Brain microvascular endothelial cell (primary cell): ENCODE results near the gene AIPL1.

ENCODE experiments used
- DNase-seq: peaks from one replicate; pipeline ENCODE4 v3.0.0-alpha.2; 2020
- H3K27ac ChIP-seq: fragments of 250-450 bp; sonication (Bioruptor Pico); 2 replicates; pipeline ENCODE4 v1.5.1; 2020; ENCODE audit warnings: mild to moderate bottlenecking, moderate library complexity
- H3K27me3 ChIP-seq: fragments of 250-450 bp; sonication (Bioruptor Pico); replicated peaks from 2 replicates; pipeline ENCODE4 v1.5.1; 2020; ENCODE audit warnings: mild to moderate bottlenecking
- H3K36me3 ChIP-seq: fragments of 250-450 bp; sonication (Bioruptor Pico); replicated peaks from 2 replicates; pipeline ENCODE4 v1.5.1; 2020; ENCODE audit warnings: mild to moderate bottlenecking
- H3K4me3 ChIP-seq: 2 replicates; pipeline ENCODE4 v1.5.1; 2011; ENCODE audit warnings: low read depth, mild to moderate bottlenecking, control low read depth, low read length, moderate library complexity
- in situ Hi-C: cut with HindIII; loops from 2 replicates; pipeline ENCODE4 v1.10.0; 2017; ENCODE audit warnings: low sequenced_read_pairs, low pct_ligation_motif_present
- TF ChIP-seq, protein P1 (sequence below): IDR thresholded peaks from 2 replicates; pipeline ENCODE4 v1.5.1; 2011; ENCODE audit warnings: low read depth, mild to moderate bottlenecking, moderate library complexity, low read length, control low read depth, inconsistent platforms; ENCODE audit errors: missing control alignments

The AIPL1 gene

DNA sequence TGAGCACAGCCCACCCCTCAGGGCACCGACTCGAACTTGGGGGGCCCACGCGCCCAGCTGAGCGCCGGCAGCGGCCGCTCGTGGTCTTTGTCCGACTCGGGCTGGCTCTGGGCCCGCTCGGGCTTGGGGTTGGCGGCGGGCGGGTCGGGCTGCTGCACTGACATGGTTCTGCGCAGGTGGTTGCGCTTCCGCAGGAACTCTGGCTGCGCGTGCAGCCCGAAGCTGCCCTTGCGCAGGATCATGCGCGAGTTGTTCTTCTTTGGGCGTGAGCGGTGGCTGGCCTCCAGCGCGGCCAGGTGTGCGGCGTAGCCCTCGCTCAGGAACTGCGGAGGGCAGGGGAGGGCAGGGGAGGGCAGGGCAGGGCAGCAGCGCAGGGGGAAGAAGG is 20.4 kb upstream of the AIPL1 start:
- Histone ChIP-seq H3K27ac (no peak overlapping the region), H3K36me3 (no peaks in the 10 kb centered on the region), H3K4me3 (peak overlapping the region; percentile 15), H3K27me3 (peaks cover 4% of the 10 kb centered on the region)
- DNase-seq, result no peak
- in situ Hi-C loops, result no loop called here
- TF ChIP-seq, protein P1, sequence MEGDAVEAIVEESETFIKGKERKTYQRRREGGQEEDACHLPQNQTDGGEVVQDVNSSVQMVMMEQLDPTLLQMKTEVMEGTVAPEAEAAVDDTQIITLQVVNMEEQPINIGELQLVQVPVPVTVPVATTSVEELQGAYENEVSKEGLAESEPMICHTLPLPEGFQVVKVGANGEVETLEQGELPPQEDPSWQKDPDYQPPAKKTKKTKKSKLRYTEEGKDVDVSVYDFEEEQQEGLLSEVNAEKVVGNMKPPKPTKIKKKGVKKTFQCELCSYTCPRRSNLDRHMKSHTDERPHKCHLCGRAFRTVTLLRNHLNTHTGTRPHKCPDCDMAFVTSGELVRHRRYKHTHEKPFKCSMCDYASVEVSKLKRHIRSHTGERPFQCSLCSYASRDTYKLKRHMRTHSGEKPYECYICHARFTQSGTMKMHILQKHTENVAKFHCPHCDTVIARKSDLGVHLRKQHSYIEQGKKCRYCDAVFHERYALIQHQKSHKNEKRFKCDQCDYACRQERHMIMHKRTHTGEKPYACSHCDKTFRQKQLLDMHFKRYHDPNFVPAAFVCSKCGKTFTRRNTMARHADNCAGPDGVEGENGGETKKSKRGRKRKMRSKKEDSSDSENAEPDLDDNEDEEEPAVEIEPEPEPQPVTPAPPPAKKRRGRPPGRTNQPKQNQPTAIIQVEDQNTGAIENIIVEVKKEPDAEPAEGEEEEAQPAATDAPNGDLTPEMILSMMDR, result no peak

DNA sequence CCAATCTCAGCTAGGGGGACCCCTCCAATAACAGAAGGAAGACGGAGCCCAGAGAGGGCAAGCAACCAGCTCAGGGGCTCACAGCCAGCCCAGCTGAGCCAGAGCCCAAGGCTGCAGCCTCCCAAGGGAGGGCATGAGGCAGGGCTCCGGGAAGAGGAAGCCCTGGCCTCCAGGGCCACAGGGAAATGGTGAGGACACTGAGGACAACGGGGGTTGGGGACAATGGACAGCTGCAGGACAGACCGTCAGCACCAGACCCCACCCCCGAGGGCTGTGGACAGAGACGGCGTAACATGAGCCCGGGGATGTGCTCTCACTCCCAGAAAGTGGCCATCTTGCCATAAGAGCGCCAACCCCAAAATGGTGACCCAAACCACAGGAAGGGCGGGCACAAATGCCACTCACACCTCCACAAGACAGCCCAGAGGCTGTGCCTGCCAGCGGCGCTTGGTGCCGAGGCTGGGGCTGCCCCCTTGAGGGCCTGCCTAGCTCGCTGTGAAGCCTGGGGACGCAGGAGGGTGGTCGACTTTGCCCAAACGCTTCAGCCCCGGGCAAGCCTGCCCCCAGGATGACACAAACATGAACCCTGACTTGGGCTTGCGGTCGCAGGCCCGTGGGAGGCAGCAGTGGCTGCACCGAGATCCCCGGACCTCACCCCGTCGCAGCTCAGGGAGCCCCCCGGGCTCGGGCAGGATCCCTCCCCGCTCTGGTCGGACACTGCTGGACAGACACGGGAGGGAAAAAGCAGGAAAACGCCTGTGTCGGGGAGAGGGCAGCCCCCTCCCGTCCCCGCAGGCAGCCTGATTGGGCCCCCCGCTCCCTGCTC is 19.8 kb upstream of the AIPL1 start:
- no peaks in the 10 kb centered on the region for H3K36me3 ChIP-seq
- in situ Hi-C loops, result no loop called here
- TF ChIP-seq, protein P1, result no peak
- H3K4me3 ChIP-seq, result peak overlapping the region; percentile 9
- H3K27ac ChIP-seq, result no peak overlapping the region
- DNase-seq, result no peak
- H3K27me3 ChIP-seq, result peaks cover 4% of the 10 kb centered on the region

DNA sequence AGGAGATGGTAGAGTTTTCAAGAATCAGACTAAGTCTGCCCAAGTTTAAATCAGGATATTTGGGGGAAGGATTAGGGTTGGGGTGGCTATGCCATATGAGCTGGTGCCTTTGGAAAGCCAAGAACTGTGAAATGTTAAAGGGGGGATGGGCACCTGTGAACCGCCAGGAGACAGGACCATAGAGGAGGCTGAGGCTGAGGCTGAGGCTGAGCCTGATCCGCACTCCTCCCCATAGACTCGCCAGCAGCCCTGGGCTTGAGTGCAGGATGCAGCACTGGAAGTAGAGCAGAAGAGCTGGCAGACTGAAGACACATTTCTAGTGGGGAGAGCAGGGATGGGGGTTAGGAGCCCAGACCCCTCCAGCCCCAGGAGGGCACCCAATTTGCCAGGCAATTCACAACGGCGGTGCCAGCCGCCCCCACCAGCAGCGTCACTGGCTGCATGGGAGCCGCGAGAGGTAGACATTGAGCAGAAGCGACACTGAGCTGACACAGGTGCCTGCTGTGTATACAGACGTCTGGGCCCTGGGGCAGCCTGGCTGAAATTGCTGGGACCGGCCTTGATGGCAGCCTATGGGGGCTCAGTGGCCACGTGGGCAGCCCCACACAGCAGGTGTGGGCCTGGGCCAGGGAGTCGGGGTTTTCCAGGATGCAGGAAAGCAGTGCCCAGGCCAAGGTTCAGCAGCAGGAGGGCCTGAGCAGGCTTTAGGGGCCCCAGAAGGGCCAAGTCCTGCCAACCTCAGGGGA is 18.5 kb upstream of the AIPL1 start:
- in situ Hi-C loops, result no loop called here

DNA sequence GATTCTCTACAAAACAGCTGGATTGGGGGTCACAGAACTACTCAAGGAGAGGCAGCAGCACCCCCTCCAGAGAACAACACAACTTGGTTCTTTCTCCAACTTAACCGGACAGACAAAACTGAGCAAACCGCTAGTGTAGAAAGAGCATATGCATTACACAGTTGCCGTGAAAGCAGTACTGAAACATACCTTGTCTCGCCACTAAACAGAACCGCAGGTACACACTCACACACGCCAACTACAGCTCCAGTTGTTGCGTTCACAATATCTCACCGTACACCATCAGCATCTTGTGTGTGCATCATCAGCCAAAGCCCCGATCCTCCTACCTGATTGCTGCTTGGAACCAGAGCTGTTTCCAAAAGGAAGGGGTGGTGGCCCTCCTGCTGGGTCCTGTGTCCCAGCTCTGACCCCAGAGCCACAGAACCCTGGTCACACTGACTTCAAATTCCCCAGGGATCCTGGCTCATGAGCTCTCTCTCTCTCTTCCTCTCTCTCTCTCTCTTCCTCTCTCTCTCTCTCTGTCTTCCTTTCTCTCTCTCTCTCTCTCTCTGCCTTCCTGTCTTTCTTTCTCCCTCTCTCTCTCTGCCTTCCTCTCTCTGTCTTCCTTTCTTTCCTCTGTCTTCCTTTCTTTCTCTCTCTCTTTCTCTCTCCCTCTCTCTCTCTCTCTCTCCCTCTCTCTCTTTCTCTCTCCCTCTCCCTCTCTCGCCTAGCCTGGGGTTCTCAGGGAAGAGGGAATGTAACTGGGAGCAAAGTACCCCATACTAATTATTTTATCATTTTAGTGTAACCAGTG is 17.7 kb upstream of the AIPL1 start:
- Histone ChIP-seq H3K27ac (no peak overlapping the region), H3K36me3 (no peaks in the 10 kb centered on the region), H3K4me3 (no peak overlapping the region), H3K27me3 (peaks cover 4% of the 10 kb centered on the region)
- in situ Hi-C loops, result no loop called here
- TF ChIP-seq, protein P1, result no peak
- DNase-seq, result no peak

More for the DNA sequence above, 18.5 kb upstream of the AIPL1 start:
- Histone ChIP-seq H3K4me3 (no peak overlapping the region), H3K27ac (no peak overlapping the region), H3K36me3 (no peaks in the 10 kb centered on the region), H3K27me3 (peaks cover 4% of the 10 kb centered on the region)
- no peak for DNase-seq
- TF ChIP-seq, protein P1, result no peak

DNA sequence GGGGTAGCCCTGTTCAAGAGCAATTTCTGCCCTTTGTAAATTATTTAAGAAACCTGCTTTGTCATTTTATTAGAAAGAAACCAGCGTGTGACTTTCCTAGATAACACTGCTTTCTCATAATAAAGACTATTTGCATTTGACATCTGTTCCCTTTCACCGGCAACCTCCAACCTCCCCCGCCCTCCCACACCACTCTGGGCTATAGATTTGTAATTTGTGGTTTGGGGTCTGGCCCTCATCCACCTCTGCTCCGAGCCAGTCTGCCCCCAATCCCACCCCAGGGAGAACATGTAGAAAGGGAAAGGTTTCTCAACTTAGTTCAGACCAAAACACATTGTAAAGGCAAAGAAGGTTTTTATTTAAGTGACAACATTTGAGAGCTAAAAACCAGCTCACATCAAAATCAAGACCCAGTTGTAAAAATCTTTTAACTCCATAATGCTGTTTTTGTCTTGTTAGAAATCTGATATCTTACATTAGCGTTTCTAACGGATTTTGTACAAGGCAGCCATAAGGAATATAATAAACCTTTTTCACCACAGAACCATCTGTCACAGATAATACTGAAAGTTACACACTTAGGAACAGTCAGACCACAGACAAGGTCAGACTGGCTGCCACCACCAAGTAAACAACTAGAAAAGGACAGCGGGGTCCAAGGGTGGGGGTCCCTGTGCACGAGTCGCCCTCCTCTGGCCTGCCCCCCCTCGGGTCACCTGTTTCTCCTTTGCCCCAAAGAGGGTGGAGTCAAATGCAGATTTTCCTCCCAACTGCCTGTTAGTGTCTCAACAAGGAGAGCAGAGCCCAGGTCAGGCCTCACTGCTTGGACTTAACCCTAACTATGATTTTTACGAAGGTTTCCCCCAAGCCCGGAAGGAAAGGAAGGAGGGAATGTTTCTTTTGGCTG is 16.3 kb upstream of the AIPL1 start:
- Histone ChIP-seq H3K4me3 (no peak overlapping the region), H3K36me3 (no peaks in the 10 kb centered on the region), H3K27me3 (peaks cover 4% of the 10 kb centered on the region), H3K27ac (no peak overlapping the region)
- in situ Hi-C loops, result no loop called here
- TF ChIP-seq, protein P1, result no peak
- no peak for DNase-seq
